Amygdala (tissue), 56 donors: Measurements from ENCODE around the gene COG5.

Source experiments
- DNase-seq, 56 donors: peaks; one replicate each; lab custom pipeline; 2025; lab: John Stamatoyannopoulos, UW

The COG5 gene

GRCh38 chr7:107563775-107564552 lies at the start of gene COG5, which contains the start of gene DUS4L:
TSS of gene COG5 (minus strand) at chr7:107563920. CDS start at chr7:107563896, 24 bp downstream.
TSS of gene DUS4L (plus strand) at chr7:107563971. CDS start at chr7:107567071, 3,100 bp downstream.
- peak; percentile 11 to 89 (median 74) for DNase-seq

DNA sequence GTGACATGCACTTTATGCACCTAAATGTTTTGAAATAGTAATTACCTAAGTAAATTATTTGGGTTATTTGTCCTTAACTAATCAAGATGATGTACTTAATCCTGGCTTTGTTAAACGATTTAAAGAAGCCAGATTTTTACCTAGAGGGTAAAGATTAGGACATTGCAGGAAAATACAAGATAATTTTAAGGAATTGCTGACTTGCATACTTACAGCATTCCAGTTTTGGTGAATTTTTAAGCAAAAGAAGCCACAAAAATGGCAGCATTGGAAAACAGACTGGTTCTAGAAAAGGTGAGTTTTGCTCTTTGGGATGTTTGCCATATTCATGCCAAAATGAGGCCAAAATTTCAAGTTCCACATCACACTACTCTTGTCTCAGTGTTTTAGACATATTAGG lies 49.7 kb upstream of the COG5 start:
- DNase-seq = no peak

GRCh38 chr7:107610323-107610722 lies 46.6 kb upstream of the COG5 start:
- no peak for DNase-seq

DNA sequence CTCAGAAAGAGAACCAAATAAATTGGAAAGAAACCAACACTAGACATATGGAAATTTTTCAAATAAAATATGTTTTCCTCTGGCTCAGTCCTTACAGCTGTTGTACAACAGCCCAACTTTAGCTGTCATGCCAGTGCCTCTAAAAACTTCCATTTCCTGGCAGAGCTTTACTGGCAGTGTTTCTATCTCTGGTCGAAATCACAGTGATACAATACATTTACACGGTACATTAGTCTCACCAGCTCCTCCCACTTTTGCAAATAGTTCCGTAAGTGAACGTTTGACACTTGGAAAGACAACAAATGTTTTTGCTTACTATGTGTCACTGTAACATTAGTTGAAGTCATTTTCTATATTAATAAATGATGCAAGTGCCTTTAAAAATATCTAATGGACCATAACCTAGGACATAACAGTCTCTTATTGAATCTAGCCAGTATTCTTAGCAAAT lies 46.1 kb upstream of the COG5 start:
- no peak for DNase-seq

DNA sequence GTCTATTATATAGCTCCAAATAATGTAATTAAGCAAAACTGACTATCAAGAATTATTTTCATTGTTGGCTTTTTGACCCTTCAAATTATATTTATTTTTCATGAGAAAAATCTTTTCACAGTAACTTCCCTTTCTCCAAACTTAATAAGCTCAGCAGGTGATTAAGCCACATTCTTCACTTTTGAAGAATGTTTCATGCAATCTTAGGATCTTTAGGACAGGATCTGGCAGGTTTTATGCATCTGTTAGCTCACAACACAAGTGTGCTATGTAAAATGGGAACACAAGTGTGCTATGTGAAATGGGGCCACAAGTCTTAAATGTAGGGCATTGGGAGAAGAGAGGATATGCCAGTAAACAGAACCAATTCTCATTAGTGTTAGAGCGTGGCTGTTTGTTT lies 42.6 kb upstream of the COG5 start:
- DNase-seq = no peak

GRCh38 chr7:107605218-107605815 lies 41.6 kb upstream of the COG5 start:
- DNase-seq = no peak

DNA sequence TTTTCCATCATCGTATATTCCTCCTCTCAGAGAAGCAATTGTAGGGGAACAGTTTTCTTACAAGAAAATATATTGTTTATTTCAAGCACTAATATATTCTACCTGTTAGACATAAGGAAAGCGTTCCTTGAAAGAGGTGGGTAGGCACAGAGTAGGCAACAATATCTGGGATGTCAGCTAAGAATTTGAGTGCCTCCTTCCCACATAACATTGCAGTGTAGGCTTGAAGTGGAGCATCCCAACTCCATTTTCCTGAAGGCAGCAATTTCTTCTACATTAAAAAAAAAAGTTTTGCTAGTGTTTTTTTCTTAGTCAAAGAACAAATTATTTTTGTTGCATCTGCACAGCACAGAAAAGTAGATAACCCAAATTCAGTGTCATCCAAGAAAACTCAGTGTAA lies 37.1 kb upstream of the COG5 start:
- no peak for DNase-seq

- no peak for DNase-seq
These were observed 35.5 kb upstream of the COG5 start for GRCh38 chr7:107599262-107599661.

- DNase-seq = no peak
These were observed 34.2 kb upstream of the COG5 start for GRCh38 chr7:107597953-107598352.

DNA sequence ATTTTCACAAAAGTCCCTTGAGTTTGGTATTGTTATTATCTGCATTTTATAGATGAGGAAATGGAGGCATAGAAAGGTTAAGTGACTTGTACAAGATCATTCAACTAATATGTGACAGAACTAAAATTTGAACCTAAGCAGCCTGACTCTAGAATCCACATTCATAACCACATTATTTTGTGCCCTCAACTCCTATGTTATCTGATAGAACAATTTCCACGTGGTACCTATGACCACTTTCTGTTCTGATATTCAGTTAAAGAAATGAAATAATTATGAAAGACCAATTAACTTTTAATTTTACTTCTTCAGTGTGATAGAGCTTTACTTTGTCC lies 33.8 kb upstream of the COG5 start:
- DNase-seq = no peak

DNA sequence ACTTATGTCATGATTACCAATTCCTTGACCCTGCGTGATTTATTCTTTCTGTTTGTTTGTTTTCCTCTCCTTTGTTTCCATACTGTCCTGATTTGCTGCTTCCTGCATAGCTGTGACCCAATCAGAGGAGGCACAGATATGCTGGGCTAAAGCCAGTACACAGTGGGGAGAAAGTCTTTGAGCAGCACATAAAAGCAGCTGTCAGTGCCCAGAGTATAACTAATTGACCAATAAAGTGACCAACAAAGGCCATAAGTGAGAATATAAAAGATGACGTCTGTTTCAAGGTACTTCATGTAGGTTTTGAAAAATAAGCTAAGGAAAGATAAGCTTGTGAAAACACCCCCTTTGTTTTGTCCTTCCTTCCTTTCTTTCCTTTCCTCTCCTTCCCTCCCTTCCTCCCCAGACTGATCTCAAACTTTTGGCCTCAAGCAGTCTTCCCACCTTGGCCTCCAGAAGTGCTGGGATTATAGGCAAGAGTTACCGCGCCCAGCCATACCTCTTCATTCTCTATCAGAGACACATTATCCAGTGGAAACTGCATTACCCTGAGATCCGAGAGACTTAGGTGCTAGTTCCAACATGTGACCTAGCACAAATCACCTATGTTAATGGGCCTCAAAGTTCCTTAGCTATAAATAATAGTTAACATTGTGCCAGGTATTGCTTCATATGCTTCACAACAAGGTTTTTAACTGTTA lies 33.3 kb upstream of the COG5 start:
- no peak for DNase-seq

GRCh38 chr7:107594961-107595737 lies 31.4 kb upstream of the COG5 start:
- DNase-seq = no peak

GRCh38 chr7:107593025-107593410 lies 29.3 kb upstream of the COG5 start:
- DNase-seq = no peak

- no peak for DNase-seq
These were observed 28.8 kb upstream of the COG5 start for GRCh38 chr7:107592361-107593024.

- DNase-seq = no peak
These were observed 27.7 kb upstream of the COG5 start for GRCh38 chr7:107591421-107591820.

DNA sequence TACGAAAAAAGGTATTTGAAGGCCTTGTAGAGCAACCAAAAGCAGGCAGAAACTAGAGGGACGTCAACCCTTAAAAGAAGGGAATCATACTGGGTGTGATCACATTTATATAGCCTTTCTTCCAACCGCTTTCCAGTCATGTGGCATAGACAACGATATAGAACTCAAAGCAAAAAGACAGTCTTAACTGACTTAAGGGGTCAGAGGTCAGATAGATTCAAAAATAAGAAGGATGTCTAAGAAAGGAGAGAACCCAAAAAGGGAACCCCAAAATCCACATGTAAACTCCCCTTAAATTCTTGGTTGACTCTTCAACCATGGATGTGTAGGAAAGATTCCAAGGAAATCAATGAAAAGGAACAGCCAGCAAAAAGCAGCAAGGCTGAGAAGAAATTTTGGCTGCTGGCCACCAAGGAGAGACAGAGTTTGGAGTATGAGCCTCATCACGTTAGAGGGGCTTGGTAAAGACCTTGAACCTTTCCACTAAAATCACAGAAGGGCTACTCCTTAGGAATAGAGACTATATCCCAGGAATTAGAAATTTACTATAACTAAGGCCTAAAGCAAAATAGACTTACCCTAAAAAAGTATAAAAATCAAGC lies 24.9 kb upstream of the COG5 start:
- DNase-seq = no peak

- no peak for DNase-seq
These were observed 21.0 kb upstream of the COG5 start for GRCh38 chr7:107584716-107585115.

DNA sequence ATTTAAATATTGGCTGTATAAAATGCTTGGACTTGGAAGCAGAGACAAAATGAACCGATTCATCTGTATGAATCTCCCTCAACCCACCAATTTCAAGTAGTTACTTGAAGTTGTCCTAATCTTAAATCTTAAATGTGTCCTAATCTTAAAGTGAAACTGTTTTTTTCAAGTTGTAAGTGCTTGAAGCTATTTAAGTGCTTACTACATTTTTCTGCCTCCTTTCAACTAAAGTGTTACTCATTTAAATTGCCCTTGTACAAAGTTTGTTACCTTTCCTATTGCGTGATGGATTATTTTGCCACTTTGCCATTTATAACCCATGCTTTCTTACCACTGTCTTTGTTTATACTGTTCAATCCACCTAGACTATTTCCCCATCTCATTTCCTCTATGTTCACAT lies 19.2 kb upstream of the COG5 start:
- DNase-seq = no peak

DNA sequence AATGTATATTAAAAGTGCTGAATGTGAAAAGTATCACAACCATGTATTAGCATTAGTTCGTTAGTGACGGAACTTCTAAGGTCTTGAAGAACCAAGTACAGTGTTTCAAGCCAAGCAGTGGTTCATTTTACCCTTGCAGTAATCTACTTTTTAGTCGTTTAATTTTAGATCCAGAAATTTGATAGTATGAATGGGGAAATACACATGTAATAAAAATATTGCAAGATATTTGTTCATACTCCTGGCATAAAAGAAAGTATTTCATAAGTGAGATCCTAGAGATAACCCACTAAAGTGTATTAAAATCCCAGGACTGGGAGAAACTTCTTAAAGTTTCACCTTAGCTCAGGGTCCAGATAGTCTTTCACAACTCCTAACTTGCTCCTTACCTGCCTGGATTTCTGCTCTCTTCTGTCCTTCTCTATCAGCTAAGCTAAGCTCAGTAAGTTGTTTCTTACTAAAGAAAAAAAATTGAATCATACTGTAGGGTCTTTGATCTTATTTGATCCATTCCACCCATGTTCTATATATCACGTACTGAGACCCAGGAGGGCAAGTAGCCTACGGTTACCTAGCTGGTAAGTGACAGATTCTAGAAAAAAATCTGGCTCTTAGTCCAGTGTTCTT lies 17.8 kb upstream of the COG5 start:
- no peak for DNase-seq
